PFSK-1 (cell line): ENCODE measurements around the gene SLC4A7.

Experiments
- FOXP2 ChIP-seq: optimal IDR thresholded peaks from 2 replicates; pipeline ENCODE3; 2011; ENCODE audit warnings: borderline replicate concordance, control low read depth, inconsistent platforms; ENCODE audit not compliant: insufficient read depth; ENCODE audit errors: extremely low read length, extremely low read depth
- POLR2AphosphoS5 ChIP-seq: IDR thresholded peaks from 2 replicates; pipeline ENCODE4 v1.6.1; 2012; ENCODE audit warnings: low read depth, mild to moderate bottlenecking, control low read depth, low read length, moderate library complexity
- SIN3A ChIP-seq: IDR thresholded peaks from 2 replicates; pipeline ENCODE4 v1.6.1; 2012; ENCODE audit warnings: mild to moderate bottlenecking, low read length, moderate library complexity, borderline replicate concordance; ENCODE audit not compliant: insufficient read depth
- TAF1 ChIP-seq: IDR thresholded peaks from 2 replicates; pipeline ENCODE4 v1.6.1; 2012; ENCODE audit warnings: low read length, control low read depth, borderline replicate concordance; ENCODE audit not compliant: insufficient read depth
- TF ChIP-seq, protein P1 (sequence below), 2 experiments: IDR thresholded peaks; 2 replicates each; pipeline versions ENCODE4 v1.6.1 to v1.8.0; 2011 to 2012; ENCODE audit warnings: low read depth in 2 of 2, low read length in 2 of 2, control low read depth in 1 of 2, inconsistent platforms in 1 of 2, mild to moderate bottlenecking in 1 of 2, moderate library complexity in 1 of 2; ENCODE audit not compliant: insufficient read depth in 1 of 2

The SLC4A7 gene

DNA sequence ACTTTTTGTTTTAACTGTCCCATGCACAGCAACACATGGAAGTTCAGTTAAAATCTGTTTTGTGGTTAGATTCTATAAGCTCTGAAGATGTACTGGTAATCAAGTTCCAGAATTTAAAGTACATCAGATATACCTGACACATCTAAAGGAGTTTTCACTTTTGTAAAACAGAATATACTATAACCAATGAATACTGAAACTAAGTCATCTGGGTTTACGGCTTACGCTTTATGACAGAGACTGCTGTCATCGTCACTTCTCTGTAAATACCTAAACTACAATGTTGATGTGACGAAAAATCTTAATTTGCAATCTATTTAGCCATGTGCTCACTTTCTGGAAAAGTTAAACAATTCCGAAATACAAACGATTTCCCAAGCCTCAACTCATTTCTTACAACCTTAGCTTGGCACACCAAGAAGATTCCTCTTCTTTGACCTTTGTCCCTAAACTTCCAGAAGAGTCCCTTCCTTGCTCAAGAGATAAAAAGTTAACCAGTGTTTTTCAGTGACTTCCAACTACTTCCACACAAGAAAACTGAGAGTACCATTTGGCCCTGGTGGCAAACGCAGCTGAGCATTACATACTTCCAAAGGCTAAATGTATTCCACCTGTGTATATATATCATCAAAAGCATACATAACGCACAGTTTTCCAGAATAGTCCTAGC lies 58.2 kb downstream of the SLC4A7 start:
- TF ChIP-seq POLR2AphosphoS5 = no peak
- no peak for TF ChIP-seq FOXP2
- TF ChIP-seq, protein P1, sequence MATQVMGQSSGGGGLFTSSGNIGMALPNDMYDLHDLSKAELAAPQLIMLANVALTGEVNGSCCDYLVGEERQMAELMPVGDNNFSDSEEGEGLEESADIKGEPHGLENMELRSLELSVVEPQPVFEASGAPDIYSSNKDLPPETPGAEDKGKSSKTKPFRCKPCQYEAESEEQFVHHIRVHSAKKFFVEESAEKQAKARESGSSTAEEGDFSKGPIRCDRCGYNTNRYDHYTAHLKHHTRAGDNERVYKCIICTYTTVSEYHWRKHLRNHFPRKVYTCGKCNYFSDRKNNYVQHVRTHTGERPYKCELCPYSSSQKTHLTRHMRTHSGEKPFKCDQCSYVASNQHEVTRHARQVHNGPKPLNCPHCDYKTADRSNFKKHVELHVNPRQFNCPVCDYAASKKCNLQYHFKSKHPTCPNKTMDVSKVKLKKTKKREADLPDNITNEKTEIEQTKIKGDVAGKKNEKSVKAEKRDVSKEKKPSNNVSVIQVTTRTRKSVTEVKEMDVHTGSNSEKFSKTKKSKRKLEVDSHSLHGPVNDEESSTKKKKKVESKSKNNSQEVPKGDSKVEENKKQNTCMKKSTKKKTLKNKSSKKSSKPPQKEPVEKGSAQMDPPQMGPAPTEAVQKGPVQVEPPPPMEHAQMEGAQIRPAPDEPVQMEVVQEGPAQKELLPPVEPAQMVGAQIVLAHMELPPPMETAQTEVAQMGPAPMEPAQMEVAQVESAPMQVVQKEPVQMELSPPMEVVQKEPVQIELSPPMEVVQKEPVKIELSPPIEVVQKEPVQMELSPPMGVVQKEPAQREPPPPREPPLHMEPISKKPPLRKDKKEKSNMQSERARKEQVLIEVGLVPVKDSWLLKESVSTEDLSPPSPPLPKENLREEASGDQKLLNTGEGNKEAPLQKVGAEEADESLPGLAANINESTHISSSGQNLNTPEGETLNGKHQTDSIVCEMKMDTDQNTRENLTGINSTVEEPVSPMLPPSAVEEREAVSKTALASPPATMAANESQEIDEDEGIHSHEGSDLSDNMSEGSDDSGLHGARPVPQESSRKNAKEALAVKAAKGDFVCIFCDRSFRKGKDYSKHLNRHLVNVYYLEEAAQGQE (IDR thresholded peaks at IDR 0.05; ENCODE audit: insufficient read depth in 1 of 2, low read depth in 2 of 2, low read length in 2 of 2) = no peak

DNA sequence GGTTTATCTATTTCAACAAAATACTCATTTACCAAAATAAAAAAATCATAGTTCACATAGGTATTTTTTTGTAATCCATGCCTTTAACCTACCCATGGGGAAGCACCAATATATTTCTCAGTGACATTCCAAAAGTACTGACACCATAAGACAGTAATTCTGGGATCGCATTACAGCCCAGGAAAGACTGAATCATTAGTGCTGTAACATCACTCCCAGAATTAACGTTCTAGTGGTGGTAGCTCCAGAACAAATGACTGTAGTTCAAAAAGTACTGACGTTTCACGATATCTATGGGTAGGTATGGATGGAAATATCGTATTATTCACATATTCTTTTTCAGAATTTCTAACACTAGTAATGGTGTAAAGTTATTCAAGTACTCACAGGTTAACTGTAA lies 60.7 kb downstream of the SLC4A7 start:
- TF ChIP-seq, protein P1 (IDR thresholded peaks at IDR 0.05; ENCODE audit: insufficient read depth in 1 of 2, low read depth in 2 of 2, low read length in 2 of 2) = no peak
- TF ChIP-seq FOXP2 = no peak
- no peak for TF ChIP-seq POLR2AphosphoS5
- TF ChIP-seq SIN3A = no peak
- TF ChIP-seq TAF1 = no peak

DNA sequence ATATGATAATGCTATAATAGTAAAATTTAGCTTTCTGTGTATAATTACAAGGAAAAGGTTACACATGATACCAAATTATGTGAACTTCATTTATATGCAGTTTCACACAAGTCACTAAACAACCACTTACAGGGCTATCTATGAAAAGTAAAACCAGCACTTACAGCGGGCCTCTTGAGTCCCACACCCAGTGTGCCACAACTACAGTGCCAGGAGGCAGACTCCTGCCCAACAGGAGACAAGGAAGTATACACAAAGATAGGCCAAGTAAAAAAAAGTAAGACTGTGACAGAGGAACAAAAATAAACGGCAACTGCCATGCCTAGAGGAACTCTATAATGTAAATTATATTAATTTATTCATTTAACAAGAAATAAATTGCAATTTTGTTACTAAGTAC lies 61.6 kb downstream of the SLC4A7 start:
- TF ChIP-seq FOXP2 = no peak
- no peak for TF ChIP-seq POLR2AphosphoS5
- TF ChIP-seq, protein P1 (IDR thresholded peaks at IDR 0.05; ENCODE audit: insufficient read depth in 1 of 2, low read depth in 2 of 2, low read length in 2 of 2) = no peak
- TF ChIP-seq SIN3A = no peak
- TF ChIP-seq TAF1 = no peak

DNA sequence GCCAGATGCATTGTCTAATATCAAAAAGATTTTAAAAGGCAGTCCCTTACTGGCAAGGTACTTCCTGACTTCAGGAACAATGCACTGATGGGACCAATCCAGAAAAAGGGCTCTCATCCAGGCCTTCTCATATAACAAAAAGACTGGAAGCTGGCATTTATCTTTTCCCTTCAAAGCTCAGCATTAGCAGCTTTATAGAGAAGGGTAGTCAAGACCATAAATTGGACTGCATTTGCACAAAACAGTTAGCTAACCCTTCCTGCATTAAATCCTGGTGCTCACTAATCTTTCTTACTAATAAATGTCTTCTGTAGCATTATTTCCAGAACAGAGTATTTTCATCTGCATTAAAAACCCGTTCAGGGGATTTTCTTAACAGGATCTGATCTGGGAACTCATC lies 69.0 kb downstream of the SLC4A7 start:
- TF ChIP-seq TAF1 = no peak
- no peak for TF ChIP-seq POLR2AphosphoS5
- TF ChIP-seq FOXP2 = no peak
- TF ChIP-seq, protein P1 (IDR thresholded peaks at IDR 0.05; ENCODE audit: insufficient read depth in 1 of 2, low read depth in 2 of 2, low read length in 2 of 2) = no peak
- no peak for TF ChIP-seq SIN3A
